HG02623 (cell line): ENCODE data around the gene KLHL6.
"Not testable (repeated sequence)": the region's sequence is repeated elsewhere in the genome, so short reads cannot be mapped to it uniquely, and the experiment has no call there.

ENCODE experiments used
- ATAC-seq: cut with Tn5 transposase; IDR thresholded peaks from one replicate; pipeline ENCODE4 v1.9.1; 2021; ENCODE audit warnings: moderate library complexity; ENCODE audit not compliant: unreplicated experiment

Gene KLHL6

DNA sequence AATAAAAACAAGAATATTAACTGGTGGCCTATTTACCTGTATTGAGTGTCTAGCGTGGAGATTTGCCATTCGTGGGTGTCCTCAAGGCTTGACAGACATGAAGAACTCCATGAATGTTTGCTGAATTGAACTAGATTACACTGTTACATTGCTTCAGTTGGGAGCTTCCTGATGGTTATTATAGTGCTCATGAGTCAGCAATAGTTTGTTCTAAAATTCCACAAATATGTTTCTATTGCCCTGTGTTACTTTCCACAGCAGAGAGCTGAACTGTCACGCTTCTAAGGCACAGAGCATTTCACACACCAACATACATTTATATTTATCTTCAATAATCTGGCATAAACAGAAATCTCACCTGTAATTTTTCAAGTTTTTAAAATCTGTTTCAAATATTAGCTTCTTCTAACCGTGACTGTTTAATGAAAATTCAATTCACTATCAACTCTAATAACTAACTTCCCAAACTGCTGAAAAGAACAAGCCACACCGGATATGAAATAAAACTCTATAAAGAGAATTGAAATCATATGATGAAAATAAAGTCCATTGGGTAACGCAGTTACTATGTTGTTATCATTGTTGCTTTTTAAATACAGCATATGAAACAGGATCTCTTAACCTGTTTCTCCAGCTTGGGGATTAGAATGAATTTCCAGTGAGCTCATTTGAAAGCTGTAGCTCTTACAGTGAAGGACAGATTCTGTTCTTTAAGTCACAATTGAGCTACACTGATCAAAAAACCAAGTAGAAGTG, 65.9 kb downstream of the KLHL6 start:
- ATAC-seq = no peak

DNA sequence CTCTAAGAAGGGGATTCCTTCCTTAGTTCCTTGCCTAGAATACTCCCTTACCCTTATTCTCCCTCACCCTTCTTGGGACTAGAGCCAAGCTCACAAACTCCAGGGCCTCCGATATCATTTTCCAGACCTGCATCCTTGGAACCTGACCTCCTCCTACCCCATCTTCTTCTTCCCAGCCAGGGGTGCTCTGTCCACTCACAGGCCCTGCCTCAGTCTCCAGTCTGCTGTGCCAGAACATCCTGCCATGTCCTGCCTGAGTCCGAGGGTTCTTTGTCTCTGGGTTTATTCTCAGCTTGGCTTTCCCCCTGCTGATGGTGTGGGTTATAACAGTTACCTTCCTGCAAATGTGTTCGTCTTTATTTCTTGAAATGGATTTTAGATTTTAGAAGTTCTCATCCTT, 67.2 kb downstream of the KLHL6 start:
- ATAC-seq = no peak

DNA sequence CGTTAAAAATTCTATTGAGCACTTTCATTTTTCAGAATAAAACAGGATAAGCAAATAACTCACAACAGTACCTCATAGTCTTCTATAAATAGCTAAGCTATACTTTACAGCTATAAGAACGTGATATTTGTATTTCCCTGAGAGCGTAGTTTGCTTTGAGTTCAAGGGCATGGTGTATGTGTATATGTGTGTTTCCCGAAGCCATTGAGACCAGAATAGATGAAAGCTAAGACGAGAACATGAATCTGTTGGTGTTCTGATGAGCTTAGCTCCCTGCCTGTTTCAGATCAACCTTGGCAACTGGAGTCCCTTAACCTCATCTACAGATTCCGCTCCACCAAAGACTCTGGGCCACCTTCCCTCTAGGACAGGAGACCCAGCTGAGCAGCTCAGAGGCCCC, 67.6 kb downstream of the KLHL6 start:
- no peak for ATAC-seq

- ATAC-seq = no peak
Observed at GRCh38 chr3:183487016-183487415, 68.5 kb downstream of the KLHL6 start.

GRCh38 chr3:183486472-183486871, 69.0 kb downstream of the KLHL6 start:
- ATAC-seq = no peak

- no peak for ATAC-seq
Observed at GRCh38 chr3:183485585-183485984, 69.9 kb downstream of the KLHL6 start.

GRCh38 chr3:183485093-183485492, 70.4 kb downstream of the KLHL6 start:
- ATAC-seq = no peak

DNA sequence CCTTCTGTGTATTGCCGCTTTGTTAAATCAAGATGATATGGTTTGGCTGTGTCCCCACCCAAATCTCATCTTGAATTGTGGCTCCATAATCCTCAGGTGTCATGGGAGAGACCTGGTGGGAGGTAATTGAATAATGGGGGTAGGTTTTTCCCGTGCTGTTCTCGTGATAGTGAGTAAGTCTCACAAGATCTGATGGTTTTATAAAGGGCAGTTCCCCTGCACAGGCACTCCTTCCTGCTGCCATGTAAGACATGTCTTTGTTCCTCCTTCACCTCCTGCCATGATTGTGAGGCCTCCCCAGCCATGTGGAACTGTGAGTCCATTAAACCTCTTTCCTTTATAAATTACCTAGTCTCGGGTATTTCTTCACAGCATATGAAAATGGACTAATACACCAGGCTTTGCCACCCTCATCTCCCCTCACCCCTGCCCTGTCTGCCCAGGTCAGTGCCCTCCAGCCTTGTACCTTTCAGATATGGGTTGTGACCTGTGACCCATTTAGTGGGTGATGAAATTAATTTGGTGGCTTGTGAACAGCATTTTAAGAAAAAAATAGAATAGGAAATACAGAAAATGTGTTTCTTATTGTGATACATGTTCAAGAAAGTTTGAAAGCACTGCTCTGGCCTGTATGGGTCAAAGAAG, 71.0 kb downstream of the KLHL6 start:
- no peak for ATAC-seq

DNA sequence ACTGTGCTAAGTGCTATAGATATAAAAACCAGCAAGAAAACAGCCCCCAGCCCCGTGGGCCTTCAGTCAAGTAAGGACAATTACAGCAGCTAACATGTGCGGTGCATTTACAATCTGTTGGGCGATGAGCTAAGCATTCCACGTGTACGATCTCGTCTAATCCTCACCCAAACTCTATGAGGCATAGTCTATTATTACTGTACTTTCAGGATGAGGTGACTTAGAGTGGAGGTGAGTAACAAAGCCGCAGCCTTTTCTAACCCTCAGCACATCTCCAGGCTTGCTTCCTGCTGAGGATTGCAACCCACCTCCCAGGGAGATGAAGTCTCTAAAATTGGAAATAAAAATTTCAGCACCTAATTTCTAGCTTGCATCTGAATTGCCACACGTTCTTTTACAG, 73.9 kb downstream of the KLHL6 start:
- no peak for ATAC-seq

DNA sequence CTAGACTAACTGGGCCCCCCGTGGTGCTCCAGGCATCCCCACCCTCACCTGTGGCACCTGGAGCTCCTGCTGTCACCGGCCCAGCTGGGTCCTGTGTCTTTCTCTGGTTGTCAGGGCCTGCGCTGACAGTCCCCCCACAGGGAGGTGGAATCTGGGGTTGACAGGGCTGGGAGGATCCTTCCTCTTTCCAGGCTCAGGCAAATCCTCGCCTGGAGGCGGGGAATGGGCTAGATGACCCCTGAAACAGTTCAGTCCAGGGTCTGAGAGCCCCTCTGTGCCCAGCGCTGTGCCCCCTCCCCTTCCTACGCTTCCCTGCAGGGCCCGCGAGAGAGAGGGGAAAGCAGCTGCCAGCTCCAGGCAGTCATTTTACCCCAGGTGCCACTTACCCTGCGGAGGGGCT, 77.0 kb downstream of the KLHL6 start:
- no peak for ATAC-seq

DNA sequence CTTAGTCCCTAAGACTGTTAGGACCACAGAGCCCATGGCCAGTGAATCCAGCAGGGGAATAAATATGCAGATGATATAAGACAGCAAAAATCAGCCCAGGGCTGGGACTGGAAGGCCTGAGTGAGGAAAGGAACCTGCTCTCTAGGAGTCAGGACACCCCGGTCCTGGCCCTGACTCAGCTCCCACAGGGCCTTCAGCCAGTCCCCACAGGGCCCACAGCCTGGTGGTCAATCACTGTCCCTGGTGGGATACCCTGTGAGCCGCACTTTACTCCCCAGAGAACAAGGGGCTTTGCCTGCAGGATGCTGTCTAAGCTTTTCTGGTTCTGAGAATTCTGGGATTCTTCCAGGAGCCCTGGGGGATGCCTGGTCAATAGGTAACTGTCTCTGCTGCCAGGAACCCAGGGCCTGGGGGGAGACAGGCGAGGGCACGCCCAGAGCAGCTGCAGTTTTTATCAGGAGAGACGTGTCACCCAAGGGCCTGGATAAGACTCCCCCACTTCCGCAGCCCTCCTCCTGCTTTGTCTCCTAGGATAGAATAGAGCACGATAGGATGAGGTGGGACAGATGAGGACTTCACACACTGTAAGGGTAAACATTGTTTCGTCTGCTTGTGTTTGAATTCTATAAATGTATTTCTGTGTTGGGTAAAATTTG, 77.6 kb downstream of the KLHL6 start:
- no peak for ATAC-seq

GRCh38 chr3:183475764-183476162, 79.7 kb downstream of the KLHL6 start:
- ATAC-seq = not testable (repeated sequence)

DNA sequence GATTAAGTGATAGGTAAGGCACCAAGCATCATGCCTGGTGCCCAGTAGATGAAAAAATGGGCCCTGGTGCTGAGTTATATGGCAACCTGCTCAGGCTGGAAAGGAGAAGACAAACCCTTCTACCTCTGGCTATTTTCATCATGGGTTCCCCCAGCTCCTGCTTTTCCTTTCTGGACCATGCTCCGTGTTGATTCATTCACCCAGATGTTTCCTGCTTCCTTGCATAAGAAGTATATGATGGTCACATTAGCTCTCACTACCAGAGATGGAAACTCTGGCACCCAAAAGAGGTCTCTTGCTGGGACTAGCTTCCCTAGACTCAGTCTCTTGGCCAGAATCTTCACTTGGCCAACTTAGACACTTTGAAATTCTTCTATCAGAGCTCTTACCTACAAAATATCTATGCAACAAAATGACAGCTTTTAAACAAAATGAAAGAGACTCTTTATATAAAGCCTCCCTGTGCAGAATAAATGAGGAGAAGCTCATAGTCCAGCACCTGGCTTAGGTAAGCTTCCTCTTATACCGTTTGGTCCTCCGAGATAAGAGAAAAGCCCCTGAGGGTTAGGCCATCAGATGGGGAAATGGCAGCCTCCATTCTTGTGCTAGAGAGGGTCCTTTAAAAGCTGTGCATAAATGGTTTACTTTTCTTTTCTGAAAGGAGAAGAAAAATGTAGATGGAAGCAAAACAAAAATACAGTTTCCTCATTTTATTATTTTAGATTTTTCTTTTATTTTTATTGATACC, 80.3 kb downstream of the KLHL6 start:
- ATAC-seq = no peak

DNA sequence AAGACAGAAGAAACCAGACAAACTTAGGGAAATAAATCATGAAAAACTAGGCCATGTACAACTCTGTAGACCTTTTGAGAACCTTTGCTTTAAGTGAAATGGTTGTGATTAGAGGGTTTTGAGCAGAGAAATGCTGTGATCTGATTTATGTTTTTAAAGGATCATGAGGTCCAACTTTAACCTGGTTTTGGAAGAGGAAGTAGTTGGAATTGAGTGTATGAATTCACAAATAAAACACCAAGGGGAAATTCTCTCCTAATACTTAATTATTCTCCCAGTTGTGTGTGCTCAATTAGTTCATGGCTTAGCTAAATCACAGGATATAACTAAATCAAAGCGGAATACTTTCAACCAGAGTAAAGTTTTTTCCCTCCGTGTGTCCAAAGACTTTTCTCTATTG, 81.5 kb downstream of the KLHL6 start:
- ATAC-seq = no peak

GRCh38 chr3:183472155-183472554, 83.4 kb downstream of the KLHL6 start:
- no peak for ATAC-seq

- no peak for ATAC-seq
Observed at GRCh38 chr3:183468424-183468823, 87.1 kb downstream of the KLHL6 start.

DNA sequence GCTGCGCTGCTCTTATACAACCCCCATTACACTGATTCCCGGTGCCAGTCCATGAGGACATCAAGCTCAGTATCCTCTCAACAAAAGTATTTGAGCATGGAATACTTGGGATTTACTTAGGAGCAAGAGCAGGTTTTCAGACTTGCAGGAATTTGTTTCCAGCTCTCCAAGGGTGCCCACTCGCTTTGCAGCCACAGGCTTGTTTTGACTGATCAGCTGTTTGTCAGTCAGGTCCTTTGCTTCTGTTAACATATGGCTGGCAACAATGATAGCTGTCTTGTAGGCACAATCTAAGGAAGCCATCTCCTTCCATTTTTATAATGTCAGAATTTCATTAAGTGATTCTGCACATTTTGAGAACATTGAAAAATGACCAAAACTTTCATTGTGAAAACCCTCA, 88.9 kb downstream of the KLHL6 start:
- ATAC-seq = no peak

- not testable (repeated sequence) for ATAC-seq
Observed at GRCh38 chr3:183465710-183466109, 89.8 kb downstream of the KLHL6 start.

GRCh38 chr3:183464480-183464879, 91.0 kb downstream of the KLHL6 start:
- ATAC-seq = no peak

GRCh38 chr3:183460081-183461055, 95.1 kb downstream of the KLHL6 start:
- no peak for ATAC-seq
